Breast epithelium (tissue), 4 donors: Measurements from ENCODE around the gene RTN4RL1. TPM values are rescaled to one million over a fixed set of nuclear protein-coding genes. Genes with fewer than 3 reads are reported as not detected.

Experiments used
- DNase-seq, 2 donors: peaks; one replicate each; pipeline ENCODE4 v3.0.0-alpha.2; 2019; ENCODE audit warnings: low spot score in 2 of 2
- H3K27ac ChIP-seq, 2 donors: fragments of 200-600 bp; sonication (generic) in 1 of 2; one replicate each; pipeline ENCODE4 v1.5.1; 2016 to 2019; ENCODE audit warnings: mild to moderate bottlenecking in 1 of 2
- H3K27me3 ChIP-seq, 2 donors: fragments of 200-600 bp; sonication (generic) in 1 of 2; one replicate each; pipeline versions ENCODE4 v1.5.1 to v1.6.0; 2017 to 2019; ENCODE audit warnings: control low read depth in 1 of 2, mild to moderate bottlenecking in 1 of 2
- H3K36me3 ChIP-seq: fragments of 200-600 bp; one replicate; pipeline ENCODE4 v1.5.1; 2019
- H3K4me1 ChIP-seq, 2 donors: fragments of 200-600 bp; sonication (generic); one replicate each; pipeline ENCODE4 v1.5.1; 2016 to 2019; ENCODE audit warnings: control low read depth in 1 of 2
- H3K4me3 ChIP-seq, 3 donors: fragments of 200-600 bp; sonication (generic); 1 replicate in 2 of 3; 2 replicates in 1 of 3; pipeline ENCODE4 v1.5.1; 2016 to 2019; ENCODE audit warnings: mild to moderate bottlenecking in 3 of 3, moderate library complexity in 2 of 3
- H3K9me3 ChIP-seq, 2 donors: fragments of 200-600 bp; sonication (generic) in 1 of 2; one replicate each; pipeline ENCODE4 v1.5.1; 2016 to 2019; ENCODE audit warnings: control low read depth in 1 of 2
- CTCF ChIP-seq, 3 donors: fragments of 450-650 bp; IDR thresholded peaks; one replicate each; pipeline ENCODE4 v1.5.1; 2016 to 2017; ENCODE audit warnings: antibody characterized with exemption in 3 of 3, mild to moderate bottlenecking in 3 of 3, moderate library complexity in 3 of 3
- POLR2A ChIP-seq: fragments of 450-650 bp; IDR thresholded peaks from one replicate; pipeline ENCODE4 v1.6.1; 2016; ENCODE audit warnings: antibody characterized with exemption, mild to moderate bottlenecking, moderate library complexity
- POLR2AphosphoS5 ChIP-seq, 3 donors: sonication (generic); formaldehyde crosslinking; IDR thresholded peaks; one replicate each; pipeline ENCODE4 v1.6.1; 2017; ENCODE audit warnings: antibody characterized with exemption in 3 of 3
- intact Hi-C: fragments of 100-400 bp; cut with DNase I; formaldehyde crosslinking; loops from one replicate; pipeline ENCODE4 v1.15.1; 2023; ENCODE audit warnings: low total_unique reads
- total RNA-seq, 3 donors: library from RNA; depleted of rRNA; stranded (reverse); fragments of >200 nt; gene quantifications; one replicate each; pipeline ENCODE4 v1.1.0, GENCODE V29; 2016

The RTN4RL1 gene
- total RNA-seq, 3 donors from 2014 or later = 3.8 to 19.6 (median 14.1) TPM

- DNase-seq = peak; percentile 25 to 85
These were observed 57.9 kb downstream of the RTN4RL1 start for GRCh38 chr17:1967213-1967612.

DNA sequence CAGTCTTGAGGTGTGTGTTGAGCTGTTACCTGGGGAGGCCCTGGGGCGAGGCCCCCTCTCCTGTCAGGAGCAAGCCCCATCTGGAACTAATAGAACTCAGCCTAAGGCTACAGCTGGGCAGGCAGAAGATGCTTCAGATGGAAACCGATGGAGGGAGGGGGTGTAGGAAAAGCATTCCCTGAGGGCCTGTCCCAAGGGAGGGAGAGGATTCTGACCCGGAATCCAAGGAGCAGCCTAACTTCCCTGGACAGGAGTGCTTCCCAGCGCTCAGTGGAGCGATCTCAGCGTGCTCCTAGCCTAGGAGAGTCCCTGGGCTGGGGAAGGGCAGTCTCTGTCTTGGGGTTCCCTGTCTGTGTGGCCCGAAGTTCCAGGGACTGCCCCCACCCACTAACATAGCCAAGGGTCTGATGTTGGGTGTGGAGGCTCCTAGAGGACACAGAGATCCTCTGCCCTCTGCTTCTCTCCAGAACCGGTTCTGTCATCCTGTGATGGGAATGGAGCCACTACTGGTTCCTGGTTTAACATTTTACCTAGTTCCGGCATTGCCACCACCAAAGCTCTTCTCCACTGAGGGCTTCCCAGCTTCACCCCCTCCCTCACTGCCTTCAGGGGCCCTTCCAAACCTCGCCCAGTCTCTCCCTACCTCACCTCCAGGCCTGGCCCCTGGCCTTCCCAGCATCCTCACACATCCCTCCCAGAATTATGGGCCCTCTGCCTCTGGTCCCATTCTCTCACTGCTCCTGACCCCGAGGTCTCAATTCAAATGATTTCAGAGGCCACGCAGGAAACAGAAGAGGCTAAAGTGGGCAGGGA, 58.7 kb downstream of the RTN4RL1 start:
- intact Hi-C loops = no loop called here
- no peak for DNase-seq
- TF ChIP-seq POLR2A (no peak), CTCF (IDR thresholded peaks at IDR 0.05) (no peak), POLR2AphosphoS5 (IDR thresholded peaks at IDR 0.05) (no peak)
- no peaks in the 10 kb centered on the region for H3K4me1 ChIP-seq
- peak overlapping the region; percentile 68 to 79 for H3K27ac ChIP-seq
- no peaks in the 10 kb centered on the region for H3K27me3 ChIP-seq
- no peak overlapping the region for H3K4me3 ChIP-seq
- no peaks in the 10 kb centered on the region for H3K36me3 ChIP-seq
- no peaks in the 10 kb centered on the region for H3K9me3 ChIP-seq

More at GRCh38 chr17:1967213-1967612, 57.9 kb downstream of the RTN4RL1 start:
- TF ChIP-seq CTCF (IDR thresholded peaks at IDR 0.05) (no peak), POLR2AphosphoS5 (IDR thresholded peaks at IDR 0.05) (no peak), POLR2A (no peak)
- intact Hi-C loops = no loop called here
- no peaks in the 10 kb centered on the region for H3K27me3 ChIP-seq
- H3K4me3 ChIP-seq = no peak overlapping the region
- no peaks in the 10 kb centered on the region for H3K4me1 ChIP-seq
- H3K36me3 ChIP-seq = no peaks in the 10 kb centered on the region
- no peaks in the 10 kb centered on the region for H3K9me3 ChIP-seq
- peak overlapping the region; percentile 68 to 79 for H3K27ac ChIP-seq

- no peaks in the 10 kb centered on the region for H3K4me1 ChIP-seq
- no peak overlapping the region for H3K4me3 ChIP-seq
- no peak for DNase-seq
- H3K27ac ChIP-seq = peak overlapping the region; percentile 68 to 79
- H3K27me3 ChIP-seq = no peaks in the 10 kb centered on the region
- H3K36me3 ChIP-seq = no peaks in the 10 kb centered on the region
- no peak for TF ChIP-seq POLR2A
- no peak for TF ChIP-seq POLR2AphosphoS5 (IDR thresholded peaks at IDR 0.05)
- TF ChIP-seq CTCF (IDR thresholded peaks at IDR 0.05) = no peak
- no peaks in the 10 kb centered on the region for H3K9me3 ChIP-seq
- intact Hi-C loops = no loop called here
These were observed 59.4 kb downstream of the RTN4RL1 start for GRCh38 chr17:1965556-1966273.

GRCh38 chr17:1963250-1963649, 61.9 kb downstream of the RTN4RL1 start:
- no peaks in the 10 kb centered on the region for H3K36me3 ChIP-seq
- H3K9me3 ChIP-seq = no peaks in the 10 kb centered on the region
- TF ChIP-seq CTCF (IDR thresholded peaks at IDR 0.05) (no peak), POLR2A (no peak), POLR2AphosphoS5 (IDR thresholded peaks at IDR 0.05) (no peak)
- no peak for DNase-seq
- no peak overlapping the region for H3K27ac ChIP-seq
- intact Hi-C loops = no loop called here
- no peak overlapping the region for H3K4me3 ChIP-seq
- no peaks in the 10 kb centered on the region for H3K4me1 ChIP-seq
- H3K27me3 ChIP-seq = no peaks in the 10 kb centered on the region

- intact Hi-C loops = no loop called here
- H3K4me3 ChIP-seq = no peak overlapping the region
- DNase-seq = no peak
These were observed 63.9 kb downstream of the RTN4RL1 start for GRCh38 chr17:1961189-1961588.

More at GRCh38 chr17:1961189-1961588, 63.9 kb downstream of the RTN4RL1 start:
- Histone ChIP-seq H3K27me3 (no peaks in the 10 kb centered on the region), H3K27ac (no peak overlapping the region), H3K4me1 (no peaks in the 10 kb centered on the region), H3K9me3 (no peaks in the 10 kb centered on the region), H3K36me3 (no peaks in the 10 kb centered on the region)
- no peak for TF ChIP-seq CTCF (IDR thresholded peaks at IDR 0.05)
- no peak for TF ChIP-seq POLR2AphosphoS5 (IDR thresholded peaks at IDR 0.05)
- no peak for TF ChIP-seq POLR2A
